ENCODE results near the gene MITF. TPM values are rescaled to one million over a fixed set of nuclear protein-coding genes. Genes with fewer than 3 reads are reported as not detected.

MITF gene
- polyA plus RNA-seq, 1 donor (not counting 4 experiments of a cell fraction or from before 2014, with no cell fraction given) = 2.7 TPM

- no peak overlapping the region for H3K27ac ChIP-seq (ENCODE audit: control insufficient read depth, insufficient read depth, low read length)
- no peaks in the 10 kb centered on the region for H3K4me1 ChIP-seq (ENCODE audit: control insufficient read depth, extremely low read depth, insufficient read depth, low read length)
- FAIRE-seq = no peak
- DNase-seq (ENCODE audit: low read depth, low spot score) = no peak
- dilution Hi-C loops (cut with MboI; ENCODE audit: extremely low pct_ligation_motif_present, low sequenced_read_pairs) = no loop called here
- H3K36me3 ChIP-seq (ENCODE audit: control insufficient read depth in 2 of 2, extremely low read depth in 1 of 2, insufficient read depth in 2 of 2, low read length in 2 of 2) = no peaks in the 10 kb centered on the region
- no peaks in the 10 kb centered on the region for H3K27me3 ChIP-seq (ENCODE audit: control insufficient read depth, extremely low read depth, insufficient read depth, low read length)
- H3K79me2 ChIP-seq (ENCODE audit: control insufficient read depth, insufficient read depth, low read length) = no peaks in the 10 kb centered on the region
- H4K20me1 ChIP-seq (ENCODE audit: control insufficient read depth, extremely low read depth, insufficient read depth, low read length) = no peaks in the 10 kb centered on the region
- no peak overlapping the region for H3K9ac ChIP-seq (ENCODE audit: control insufficient read depth, extremely low read depth, insufficient read depth, low read length)
- H3K9me1 ChIP-seq (ENCODE audit: control insufficient read depth, extremely low read depth, insufficient read depth, low read length) = no peaks in the 10 kb centered on the region
- no peak overlapping the region for H2AFZ ChIP-seq (ENCODE audit: control insufficient read depth, low read length)
- TF ChIP-seq EZH2 (IDR thresholded peaks at IDR 0.05; ENCODE audit: low read length) = no peak
- TF ChIP-seq CTCF (optimal IDR thresholded peaks at IDR 0.05 in 1 of 3, IDR thresholded peaks at IDR 0.05 in 1 of 3, conservative IDR thresholded peaks at IDR 0.05 in 1 of 3; ENCODE audit: extremely low read depth in 1 of 3, insufficient read depth in 2 of 3, low read length in 3 of 3) = no peak
- H3K4me2 ChIP-seq (ENCODE audit: control insufficient read depth, extremely low read depth, insufficient read depth, low read depth, low read length) = no peak overlapping the region
- H3K4me3 ChIP-seq (ENCODE audit: control insufficient read depth in 2 of 3, extremely low read depth in 1 of 3, insufficient read depth in 2 of 3, low read depth in 1 of 3, low read length in 3 of 3) = no peak overlapping the region
- H3K9me3 ChIP-seq (ENCODE audit: control insufficient read depth, low read depth, low read length) = no peaks in the 10 kb centered on the region
Measured at GRCh38 chr3:69825446-69825845, 86.2 kb downstream of the MITF start.

- Histone ChIP-seq H3K27me3 (ENCODE audit: control insufficient read depth, extremely low read depth, insufficient read depth, low read length) (no peaks in the 10 kb centered on the region), H3K27ac (ENCODE audit: control insufficient read depth, insufficient read depth, low read length) (no peak overlapping the region), H4K20me1 (ENCODE audit: control insufficient read depth, extremely low read depth, insufficient read depth, low read length) (no peaks in the 10 kb centered on the region), H3K9me3 (ENCODE audit: control insufficient read depth, low read depth, low read length) (no peaks in the 10 kb centered on the region), H3K4me1 (ENCODE audit: control insufficient read depth, extremely low read depth, insufficient read depth, low read length) (no peaks in the 10 kb centered on the region), H3K79me2 (ENCODE audit: control insufficient read depth, insufficient read depth, low read length) (no peaks in the 10 kb centered on the region), H3K9ac (ENCODE audit: control insufficient read depth, extremely low read depth, insufficient read depth, low read length) (no peak overlapping the region), H3K9me1 (ENCODE audit: control insufficient read depth, extremely low read depth, insufficient read depth, low read length) (no peaks in the 10 kb centered on the region), H2AFZ (ENCODE audit: control insufficient read depth, low read length) (no peak overlapping the region), H3K36me3 (ENCODE audit: control insufficient read depth in 2 of 2, extremely low read depth in 1 of 2, insufficient read depth in 2 of 2, low read length in 2 of 2) (no peaks in the 10 kb centered on the region), H3K4me2 (ENCODE audit: control insufficient read depth, extremely low read depth, insufficient read depth, low read depth, low read length) (no peak overlapping the region), H3K4me3 (ENCODE audit: control insufficient read depth in 2 of 3, extremely low read depth in 1 of 3, insufficient read depth in 2 of 3, low read depth in 1 of 3, low read length in 3 of 3) (no peak overlapping the region)
- dilution Hi-C loops (cut with MboI; ENCODE audit: extremely low pct_ligation_motif_present, low sequenced_read_pairs) = no loop called here
- no peak for TF ChIP-seq EZH2 (IDR thresholded peaks at IDR 0.05; ENCODE audit: low read length)
- TF ChIP-seq CTCF (optimal IDR thresholded peaks at IDR 0.05 in 1 of 3, IDR thresholded peaks at IDR 0.05 in 1 of 3, conservative IDR thresholded peaks at IDR 0.05 in 1 of 3; ENCODE audit: extremely low read depth in 1 of 3, insufficient read depth in 2 of 3, low read length in 3 of 3) = no peak
- FAIRE-seq (no peak), DNase-seq (ENCODE audit: low read depth, low spot score) (no peak)
Measured at GRCh38 chr3:69827127-69827526, 87.9 kb downstream of the MITF start.

Data from keratinocyte (primary cell).